ENCODE measurements around the gene NPAS2. TPM values are rescaled to one million over a fixed set of nuclear protein-coding genes. Genes with fewer than 3 reads are reported as not detected.

NPAS2 gene
- total and polyA plus RNA-seq, 2 of the 8 experiments (the other 6 are each of a cell fraction or from before 2014, with no cell fraction given), result 1.8 to 1.9 TPM

GRCh38 chr2:100997509-100998234 lies 177.7 kb downstream of the NPAS2 start:
- no peak for TF ChIP-seq RBBP5 (IDR thresholded peaks at IDR 0.05; ENCODE audit: borderline replicate concordance, low read depth, low read length)
- TF ChIP-seq GTF2F1 (IDR thresholded peaks at IDR 0.05; ENCODE audit: borderline replicate concordance, low read depth, low read length), result no peak
- TF ChIP-seq CEBPB (IDR thresholded peaks at IDR 0.05; ENCODE audit: low read depth, low read length), result no peak
- no peak for TF ChIP-seq NRF1 (IDR thresholded peaks at IDR 0.05; ENCODE audit: low read depth, low read length)
- no peak for TF ChIP-seq FOSL1 (IDR thresholded peaks at IDR 0.05; ENCODE audit: insufficient read depth, low read depth, low read length)
- TF ChIP-seq POLR2A (IDR thresholded peaks at IDR 0.05; ENCODE audit: control extremely low read depth in 1 of 2, low read depth in 2 of 2, low read length in 2 of 2), result no peak
- TF ChIP-seq SRF (IDR thresholded peaks at IDR 0.05; ENCODE audit: low read depth, low read length), result no peak
- TF ChIP-seq KDM5A (IDR thresholded peaks at IDR 0.05; ENCODE audit: low read length), result no peak
- TF ChIP-seq YY1 (IDR thresholded peaks at IDR 0.05; ENCODE audit: low read depth, low read length), result no peak
- TF ChIP-seq KDM4A (IDR thresholded peaks at IDR 0.05; ENCODE audit: low read depth, low read length, severe bottlenecking), result no peak
- POLR2A ChIA-PET (ENCODE audit: partially characterized antibody), result no interaction called here
- CTCF ChIA-PET (ENCODE audit: partially characterized antibody), result no interaction called here
- Histone ChIP-seq H4K20me1 (replicated peaks in 1 of 2; ENCODE audit: control insufficient read depth in 1 of 2, insufficient read depth in 2 of 2, low read length in 2 of 2) (no peaks in the 10 kb centered on the region), H4K8ac (ENCODE audit: extremely low read depth, insufficient read depth, low read length) (no peak overlapping the region; the same call in 1 of the 2 replicates), H3K79me1 (ENCODE audit: low read depth, low read length) (no peaks in the 10 kb centered on the region; the same call in 1 of the 2 replicates), H3K4me2 (ENCODE audit: insufficient read depth in 1 of 2, low read depth in 2 of 2, low read length in 2 of 2) (no peak overlapping the region), H3K36me3 (ENCODE audit: control insufficient read depth in 2 of 4, insufficient read depth in 4 of 4, low read length in 3 of 4) (peaks cover 0 to 1% (median 0%) of the 10 kb centered on the region in 4 experiments; a peak in 1 of 8 replicates), H3K23me2 (ENCODE audit: low read depth, low read length) (peaks cover 4% of the 10 kb centered on the region; the same call in 1 of the 2 replicates), H2BK20ac (ENCODE audit: low read length) (no peak overlapping the region), H2AK5ac (ENCODE audit: low read depth, low read length) (no peak overlapping the region), H3K4ac (replicated peaks; ENCODE audit: insufficient read length, low read depth, low read length) (no peak overlapping the region), H3K79me2 (ENCODE audit: control insufficient read depth in 1 of 2, insufficient read depth in 2 of 2, low read length in 2 of 2) (peaks cover 0 to 6% of the 10 kb centered on the region in 2 experiments; a peak in 3 of 4 replicates), H3K14ac (ENCODE audit: insufficient read length) (no peak overlapping the region), H2BK120ac (replicated peaks; ENCODE audit: low read depth, low read length) (no peak overlapping the region), H3K9me3 (ENCODE audit: insufficient read depth in 2 of 2, low read depth in 1 of 2, low read length in 1 of 2) (no peaks in the 10 kb centered on the region), H4K5ac (ENCODE audit: insufficient read length, low read depth, low read length) (no peak overlapping the region), H3K4me1 (replicated peaks in 1 of 4; ENCODE audit: control insufficient read depth in 3 of 4, insufficient read depth in 4 of 4, low read length in 3 of 4) (peaks cover 0 to 5% (median 2%) of the 10 kb centered on the region in 4 experiments; a peak in 3 of 7 replicates), H3K18ac (ENCODE audit: extremely low read depth, low read length) (no peak overlapping the region), H3K56ac (replicated peaks; ENCODE audit: insufficient read length, low read depth, low read length) (no peak overlapping the region), H4K91ac (replicated peaks; ENCODE audit: insufficient read length, low read length) (no peak overlapping the region), H2BK15ac (ENCODE audit: low read length) (no peak overlapping the region), H3K9ac (replicated peaks in 1 of 4; ENCODE audit: extremely low read depth in 1 of 4, low read depth in 3 of 4, low read length in 3 of 4) (no peak overlapping the region), H3K27ac (ENCODE audit: low read depth, low read length) (no peak overlapping the region), H2BK5ac (ENCODE audit: low read depth, low read length) (no peak overlapping the region), H3K23ac (ENCODE audit: insufficient read length) (no peak overlapping the region), H2AFZ (ENCODE audit: low read length) (no peak overlapping the region), H3K27me3 (replicated peaks in 1 of 4; ENCODE audit: control insufficient read depth in 3 of 4, extremely low read depth in 1 of 4, insufficient read depth in 3 of 4, low read length in 3 of 4) (peaks cover 0 to 7% (median 2%) of the 10 kb centered on the region in 4 experiments; a peak in 3 of 7 replicates), H2BK12ac (ENCODE audit: low read depth, low read length) (no peak overlapping the region), H3K4me3 (ENCODE audit: extremely low read depth in 1 of 4, insufficient read depth in 2 of 4, low read depth in 3 of 4, low read length in 4 of 4) (no peak overlapping the region)
- DNase-seq (ENCODE audit: low read depth in 1 of 2, low spot score in 2 of 2), result no peak
- no peak for FAIRE-seq
- WGBS, 2 experiments (ENCODE audit: extremely low coverage in 1 of 2, insufficient coverage in 1 of 2, insufficient read length in 1 of 2, insufficient replicate concordance in 2 of 2, low coverage in 1 of 2, low lambda C conversion rate in 2 of 2, missing lambda C conversion rate in 1 of 2), result 88% methylated on average over 5 of the region's 5 CpGs; no CpG with 5 or more reads in 1 of the 2 experiments

Data from H1 (cell line).